OCI-LY1 (cell line): ENCODE data around the gene EDC3.

ENCODE experiments used
- H2AFZ ChIP-seq: fragments of 200-600 bp; sonication (generic), shearing (Covaris generic); 2 replicates; pipeline ENCODE4 v1.6.0; 2014; ENCODE audit warnings: antibody characterized with exemption, mild to moderate bottlenecking, low read length
- H3F3A ChIP-seq: fragments of 200-600 bp; sonication (generic), shearing (Covaris generic); 2 replicates; pipeline ENCODE4 v1.6.0; 2014; ENCODE audit warnings: mild to moderate bottlenecking, antibody characterized with exemption, low read length, moderate library complexity; ENCODE audit not compliant: insufficient read depth
- H3K27ac ChIP-seq: fragments of 200-600 bp; sonication (generic); 2 replicates; pipeline ENCODE4 v1.5.1; 2014; ENCODE audit warnings: low read length, mixed run types, mild to moderate bottlenecking, low read depth; ENCODE audit not compliant: poor library complexity, severe bottlenecking
- H3K27me3 ChIP-seq: fragments of 200-600 bp; sonication (generic); 2 replicates; pipeline ENCODE4 v1.6.0; 2014; ENCODE audit warnings: antibody characterized with exemption, mild to moderate bottlenecking, low read length, moderate library complexity; ENCODE audit not compliant: insufficient read depth
- H3K36me3 ChIP-seq: fragments of 200-600 bp; sonication (generic); 2 replicates; pipeline ENCODE4 v1.6.1; 2014; ENCODE audit warnings: mild to moderate bottlenecking, antibody characterized with exemption, low read length, moderate library complexity, mixed read lengths; ENCODE audit not compliant: insufficient read depth
- H3K4me1 ChIP-seq: fragments of 200-600 bp; sonication (generic); 2 replicates; pipeline ENCODE4 v1.5.1; 2014; ENCODE audit warnings: mild to moderate bottlenecking, low read length, moderate library complexity; ENCODE audit not compliant: insufficient read depth, severe bottlenecking
- H3K4me2 ChIP-seq: fragments of 200-600 bp; sonication (generic), shearing (Covaris generic); 2 replicates; pipeline ENCODE4 v1.6.1; 2014; ENCODE audit warnings: low read length
- H3K4me3 ChIP-seq: fragments of 200-600 bp; sonication (generic); 2 replicates; pipeline ENCODE4 v1.5.1; 2014; ENCODE audit warnings: low read length, low read depth, mild to moderate bottlenecking, mixed read lengths; ENCODE audit not compliant: poor library complexity, severe bottlenecking
- H3K79me2 ChIP-seq: fragments of 200-600 bp; shearing (Covaris generic); 2 replicates; pipeline ENCODE4 v1.6.1; 2016; ENCODE audit warnings: mixed run types, low read length, mixed read lengths; ENCODE audit not compliant: insufficient read depth
- H3K9ac ChIP-seq: fragments of 200-600 bp; sonication (generic), shearing (Covaris generic); 2 replicates; pipeline ENCODE4 v1.6.1; 2014; ENCODE audit warnings: mild to moderate bottlenecking, low read length, mixed read lengths
- H3K9me2 ChIP-seq: fragments of 200-600 bp; sonication (generic), shearing (Covaris generic); 2 replicates; pipeline ENCODE4 v1.6.1; 2014; ENCODE audit warnings: low read depth, mild to moderate bottlenecking, low read length, mixed read lengths
- H3K9me3 ChIP-seq: fragments of 200-600 bp; shearing (Covaris generic); 2 replicates; pipeline ENCODE4 v1.6.1; 2014; ENCODE audit warnings: low read length, mixed read lengths
- H4K20me1 ChIP-seq: fragments of 200-600 bp; sonication (generic), shearing (Covaris generic); 2 replicates; pipeline ENCODE4 v1.6.0; 2016; ENCODE audit warnings: mild to moderate bottlenecking, low read length; ENCODE audit not compliant: insufficient read depth
- EZH2 ChIP-seq: fragments of 200-600 bp; sonication (generic), shearing (Covaris generic); IDR thresholded peaks from 2 replicates; pipeline ENCODE4 v1.8.0; 2017; ENCODE audit warnings: borderline replicate concordance, mixed run types, mild to moderate bottlenecking, antibody characterized with exemption, low read length, moderate library complexity, mixed read lengths
- TF ChIP-seq, protein P1 (sequence below): fragments of 200-600 bp; sonication (generic), shearing (Covaris generic); IDR thresholded peaks from 2 replicates; pipeline ENCODE4 v1.5.1; 2017; ENCODE audit warnings: mild to moderate bottlenecking, antibody characterized with exemption, low read length, moderate library complexity, mixed read lengths

The EDC3 gene

GRCh38 chr15:74716651-74717050, 20.8 kb upstream of the EDC3 start:
- H3K4me3 ChIP-seq, result no peak overlapping the region
- H3K36me3 ChIP-seq, result no peaks in the 10 kb centered on the region
- H3K79me2 ChIP-seq, result no peaks in the 10 kb centered on the region
- no peak overlapping the region for H2AFZ ChIP-seq
- H3K9me2 ChIP-seq, result no peaks in the 10 kb centered on the region
- no peaks in the 10 kb centered on the region for H3K27me3 ChIP-seq
- H3F3A ChIP-seq, result no peaks in the 10 kb centered on the region
- H3K4me2 ChIP-seq, result no peak overlapping the region
- no peak overlapping the region for H3K27ac ChIP-seq
- H3K9me3 ChIP-seq, result no peaks in the 10 kb centered on the region
- H4K20me1 ChIP-seq, result no peaks in the 10 kb centered on the region
- no peak overlapping the region for H3K9ac ChIP-seq
- TF ChIP-seq, protein P1, sequence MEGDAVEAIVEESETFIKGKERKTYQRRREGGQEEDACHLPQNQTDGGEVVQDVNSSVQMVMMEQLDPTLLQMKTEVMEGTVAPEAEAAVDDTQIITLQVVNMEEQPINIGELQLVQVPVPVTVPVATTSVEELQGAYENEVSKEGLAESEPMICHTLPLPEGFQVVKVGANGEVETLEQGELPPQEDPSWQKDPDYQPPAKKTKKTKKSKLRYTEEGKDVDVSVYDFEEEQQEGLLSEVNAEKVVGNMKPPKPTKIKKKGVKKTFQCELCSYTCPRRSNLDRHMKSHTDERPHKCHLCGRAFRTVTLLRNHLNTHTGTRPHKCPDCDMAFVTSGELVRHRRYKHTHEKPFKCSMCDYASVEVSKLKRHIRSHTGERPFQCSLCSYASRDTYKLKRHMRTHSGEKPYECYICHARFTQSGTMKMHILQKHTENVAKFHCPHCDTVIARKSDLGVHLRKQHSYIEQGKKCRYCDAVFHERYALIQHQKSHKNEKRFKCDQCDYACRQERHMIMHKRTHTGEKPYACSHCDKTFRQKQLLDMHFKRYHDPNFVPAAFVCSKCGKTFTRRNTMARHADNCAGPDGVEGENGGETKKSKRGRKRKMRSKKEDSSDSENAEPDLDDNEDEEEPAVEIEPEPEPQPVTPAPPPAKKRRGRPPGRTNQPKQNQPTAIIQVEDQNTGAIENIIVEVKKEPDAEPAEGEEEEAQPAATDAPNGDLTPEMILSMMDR, result no peak
- no peak for TF ChIP-seq EZH2
- no peaks in the 10 kb centered on the region for H3K4me1 ChIP-seq

- H3K36me3 ChIP-seq, result no peaks in the 10 kb centered on the region; the same call in 1 of the 2 replicates
- H3K27ac ChIP-seq, result no peak overlapping the region
- no peaks in the 10 kb centered on the region for H3K9me2 ChIP-seq
- H3K4me2 ChIP-seq, result no peak overlapping the region
- no peak overlapping the region for H3K4me3 ChIP-seq
- H2AFZ ChIP-seq, result no peak overlapping the region
- H3K9me3 ChIP-seq, result no peaks in the 10 kb centered on the region
- H3K9ac ChIP-seq, result no peak overlapping the region
- TF ChIP-seq, protein P1, result no peak
- no peak for TF ChIP-seq EZH2
- H3K79me2 ChIP-seq, result no peaks in the 10 kb centered on the region
- H3F3A ChIP-seq, result no peaks in the 10 kb centered on the region
- H3K27me3 ChIP-seq, result 0 out of 2 replicates have a peak, but pooled peaks cover 2% of the 10 kb centered on the region
- H3K4me1 ChIP-seq, result no peaks in the 10 kb centered on the region
- H4K20me1 ChIP-seq, result no peaks in the 10 kb centered on the region
These were observed 16.5 kb upstream of the EDC3 start for GRCh38 chr15:74712311-74712710.

DNA sequence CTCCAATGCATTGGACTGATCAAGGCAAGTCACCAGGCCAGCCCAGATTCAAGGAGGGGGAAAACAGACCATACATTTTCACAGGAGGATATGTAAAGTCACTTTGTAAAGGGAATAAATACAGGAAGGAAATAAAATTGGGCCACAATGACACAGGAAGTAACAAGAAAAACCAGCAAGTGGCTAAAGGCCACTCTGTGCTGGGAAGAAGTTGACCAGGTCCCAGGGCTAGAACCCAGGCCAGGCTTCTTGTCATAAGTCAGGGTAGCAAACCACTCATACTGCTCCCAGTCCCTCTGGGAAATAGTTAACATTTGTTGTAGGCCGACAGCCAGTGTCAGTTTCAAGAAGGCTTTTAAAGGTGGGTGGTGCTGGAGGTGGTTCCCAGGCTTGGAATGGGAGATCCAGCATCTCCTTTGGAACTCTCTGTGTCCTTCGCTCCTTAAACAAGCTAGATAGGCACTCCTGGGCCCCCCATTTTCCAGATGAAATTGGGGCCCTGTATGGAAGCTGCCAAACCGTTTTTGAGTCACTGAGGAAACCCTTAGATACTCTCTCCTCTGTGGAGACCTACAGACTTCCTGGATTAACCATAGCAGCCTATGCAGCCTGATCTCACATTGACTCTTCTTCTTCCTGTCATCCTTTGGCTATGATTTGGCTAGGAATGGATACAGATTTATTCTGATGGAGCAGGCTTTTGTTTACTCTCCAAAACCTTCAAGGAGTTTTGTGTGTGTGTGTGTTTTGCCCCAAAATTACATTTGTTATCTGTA, 14.7 kb upstream of the EDC3 start:
- TF ChIP-seq, protein P1, result no peak
- no peak for TF ChIP-seq EZH2
- Histone ChIP-seq H3K9me3 (no peaks in the 10 kb centered on the region), H3K4me1 (no peaks in the 10 kb centered on the region), H3K9ac (no peak overlapping the region), H4K20me1 (no peaks in the 10 kb centered on the region), H3K27ac (no peak overlapping the region), H3K27me3 (0 out of 2 replicates have a peak, but pooled peaks cover 4% of the 10 kb centered on the region), H3K9me2 (no peaks in the 10 kb centered on the region), H3F3A (no peaks in the 10 kb centered on the region), H2AFZ (no peak overlapping the region), H3K4me3 (no peak overlapping the region), H3K36me3 (no peaks in the 10 kb centered on the region; the same call in 1 of the 2 replicates), H3K4me2 (no peak overlapping the region), H3K79me2 (no peaks in the 10 kb centered on the region)
